ENCODE data around the gene PYCARD.

DNA sequence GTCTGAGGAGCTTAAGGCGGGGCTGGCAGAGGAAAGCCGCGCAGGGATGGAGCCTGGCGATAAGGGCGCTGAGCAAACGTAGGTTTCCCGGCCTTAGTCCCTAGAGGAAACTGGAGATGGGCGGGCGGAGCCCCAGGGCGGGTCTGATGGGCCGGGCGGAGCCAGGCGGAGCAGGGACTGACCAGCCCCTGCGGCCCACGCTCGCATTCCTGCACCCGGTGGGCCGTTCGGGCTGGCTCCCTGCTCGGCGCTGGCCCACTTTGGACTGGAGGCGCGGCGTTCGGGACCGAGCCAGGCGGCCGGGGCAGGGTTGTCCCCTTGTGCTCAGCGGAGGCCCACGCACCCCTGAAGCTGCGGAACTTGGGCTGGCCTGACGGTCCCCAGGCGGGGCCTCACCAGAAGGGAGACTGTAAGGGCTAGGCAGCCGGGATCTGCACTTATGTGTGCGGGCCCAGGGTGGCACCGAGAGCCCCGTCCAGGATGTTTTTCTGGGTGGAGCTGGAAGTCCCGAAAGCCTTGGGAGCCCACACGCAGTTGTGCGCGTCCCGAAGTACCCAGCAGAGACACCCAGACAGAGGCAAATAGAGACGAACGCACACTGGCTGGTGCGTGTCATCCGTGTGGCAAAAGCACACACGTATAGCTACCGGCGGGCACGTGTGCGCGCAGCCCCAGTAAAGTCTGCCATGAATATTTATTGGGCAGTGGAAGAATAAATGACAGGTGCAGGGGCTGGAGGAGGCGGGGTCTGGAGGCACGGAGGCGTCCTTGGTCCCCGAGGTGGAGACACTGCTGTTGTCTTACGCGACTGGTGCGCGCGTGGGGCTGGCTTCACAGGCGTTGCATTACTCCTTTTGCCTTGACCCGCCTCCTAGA is 13.0 kb upstream of the PYCARD start:
- TF ChIP-seq CTCF (IDR thresholded peaks at IDR 0.05 in 2 of 3, conservative IDR thresholded peaks at IDR 0.05 in 1 of 3; ENCODE audit: borderline replicate concordance in 1 of 3, insufficient read depth in 1 of 3, low read depth in 2 of 3, low read length in 2 of 3), result no peak
- peak; percentile 63 for TF ChIP-seq POLR2A (IDR thresholded peaks at IDR 0.05; ENCODE audit: borderline replicate concordance, extremely low read depth, insufficient read depth, insufficient read length)
- no peak for TF ChIP-seq ZNF274 (IDR thresholded peaks at IDR 0.05; ENCODE audit: low read depth, low read length)

All from HCT116 (cell line).